Activated CD4-positive, alpha-beta T cell treated with anti-CD3 and anti-CD28 coated beads for 36 hours (primary cell): ENCODE measurements around the gene EFCC1. TPM values are rescaled to one million over a fixed set of nuclear protein-coding genes. Genes with fewer than 3 reads are reported as not detected.

ENCODE experiments used
- ATAC-seq: fragments of 200-7000 bp; cut with Tn5 transposase; one replicate; pipeline ENCODE4 v1.10.0; 2021; ENCODE audit warnings: mild to moderate bottlenecking, moderate library complexity
- CTCF ChIA-PET: fragments of 350-600 bp; sonication (Branson Sonifier 250); formaldehyde crosslinking; loops from one replicate; lab custom pipeline; 2021; ENCODE audit warnings: antibody characterized with exemption; lab: Charles Lee
- POLR2A ChIA-PET: fragments of 350-600 bp; sonication (Branson Sonifier 250); formaldehyde crosslinking; loops from one replicate; lab custom pipeline; 2021; ENCODE audit warnings: antibody characterized with exemption, inconsistent platforms; lab: Charles Lee
- DNase-seq: peaks from one replicate; pipeline ENCODE4 v3.0.0-alpha.2; 2020
- H3K27ac Mint-ChIP-seq: one replicate; pipeline ENCODE4 v1.8.0; 2021; ENCODE audit warnings: mixed read lengths
- H3K27me3 Mint-ChIP-seq: one replicate; pipeline ENCODE4 v1.8.0; 2021; ENCODE audit warnings: mixed read lengths
- H3K36me3 Mint-ChIP-seq: one replicate; pipeline ENCODE4 v1.8.0; 2021; ENCODE audit warnings: low read depth, mixed read lengths
- H3K4me1 Mint-ChIP-seq: one replicate; pipeline ENCODE4 v1.8.0; 2021; ENCODE audit warnings: mixed read lengths
- H3K4me3 Mint-ChIP-seq: one replicate; pipeline ENCODE4 v1.8.0; 2021; ENCODE audit warnings: mild to moderate bottlenecking, moderate library complexity, mixed read lengths
- H3K9me3 Mint-ChIP-seq: one replicate; pipeline ENCODE4 v1.8.0; 2021; ENCODE audit warnings: low read depth, mixed read lengths
- intact Hi-C, 2 experiments: fragments of 100-400 bp; cut with DNase I in 1 of 2; cut with micrococcal nuclease in 1 of 2; formaldehyde crosslinking; loops; one replicate each; pipeline versions ENCODE4 v1.14.2 to v1.15.1; 2022 to 2024; cut with DNase I, micrococcal nuclease
- total RNA-seq, 2 experiments: library from RNA; stranded (reverse); gene quantifications; one replicate each; pipeline ENCODE4 v1.2.3, GENCODE V29; 2021

EFCC1 gene
- total RNA-seq, 2 experiments from 2014 or later: 0.19 to 0.39 TPM

GRCh38 chr3:129002573-129003569 is 1.8 kb downstream of the EFCC1 start:
- intact Hi-C loops: no loop called here
- Mint-ChIP-seq H3K27ac (no peak overlapping the region), H3K27me3 (peaks cover 27% of the 10 kb centered on the region), H3K4me3 (peak overlapping the region; percentile 74), H3K9me3 (no peaks in the 10 kb centered on the region), H3K36me3 (no peaks in the 10 kb centered on the region), H3K4me1 (peaks cover 38% of the 10 kb centered on the region)
- ChIA-PET POLR2A (interaction anchor here (1.2 kb wide), 1 partner anchor 13 kb away, joined by 4 read pairs; no protein-coding TSS in a partner anchor), CTCF (interaction anchor here (0.6 to 2.2 kb wide), 10 partner anchors 10 to 222 kb away, joined by 3 to 12 read pairs (median 4); no protein-coding TSS in a partner anchor)
- DNase-seq (no peak), ATAC-seq (no peak)

GRCh38 chr3:129003578-129004112 is 2.5 kb downstream of the EFCC1 start:
- ChIA-PET POLR2A (interaction anchor here (1.2 to 1.7 kb wide), 2 partner anchors 9 to 12 kb away, joined by 4 read pairs; partner anchors contain the start of gene CFAP92), CTCF (interaction anchor here (0.6 to 2.2 kb wide), 10 partner anchors 10 to 221 kb away, joined by 3 to 12 read pairs (median 4); no protein-coding TSS in a partner anchor)
- peaks cover 36% of the 10 kb centered on the region for H3K4me1 Mint-ChIP-seq
- H3K4me3 Mint-ChIP-seq: peak overlapping the region; percentile 52
- no peak overlapping the region for H3K27ac Mint-ChIP-seq
- H3K36me3 Mint-ChIP-seq: no peaks in the 10 kb centered on the region
- H3K27me3 Mint-ChIP-seq: peaks cover 27% of the 10 kb centered on the region
- intact Hi-C loops: no loop called here
- ATAC-seq: peak; percentile 74
- DNase-seq: peak; percentile 77
- H3K9me3 Mint-ChIP-seq: no peaks in the 10 kb centered on the region

GRCh38 chr3:129004639-129005295 is 3.7 kb downstream of the EFCC1 start:
- DNase-seq: no peak
- H3K27ac Mint-ChIP-seq: peak overlapping the region; percentile 1
- peak; percentile 20 for ATAC-seq
- intact Hi-C loops: no loop called here
- no peaks in the 10 kb centered on the region for H3K36me3 Mint-ChIP-seq
- H3K4me1 Mint-ChIP-seq: peaks cover 29% of the 10 kb centered on the region
- H3K27me3 Mint-ChIP-seq: peaks cover 25% of the 10 kb centered on the region
- no peak overlapping the region for H3K4me3 Mint-ChIP-seq
- H3K9me3 Mint-ChIP-seq: no peaks in the 10 kb centered on the region
- ChIA-PET POLR2A (interaction anchor here (1.7 kb wide), 1 partner anchor 11 kb away, joined by 4 read pairs; the partner anchor contains the start of gene CFAP92), CTCF (interaction anchor here (0.7 to 2.4 kb wide), 10 partner anchors 9 to 242 kb away, joined by 3 to 12 read pairs (median 4); no protein-coding TSS in a partner anchor)

GRCh38 chr3:129005526-129006303 is 4.6 kb downstream of the EFCC1 start:
- Mint-ChIP-seq H3K36me3 (no peaks in the 10 kb centered on the region), H3K27ac (no peak overlapping the region), H3K9me3 (no peaks in the 10 kb centered on the region), H3K4me3 (no peak overlapping the region), H3K4me1 (peaks cover 27% of the 10 kb centered on the region), H3K27me3 (peaks cover 19% of the 10 kb centered on the region)
- ChIA-PET POLR2A (interaction anchor here (1.7 kb wide), 1 partner anchor 11 kb away, joined by 4 read pairs; the partner anchor contains the start of gene CFAP92), CTCF (interaction anchor here (0.6 to 2.4 kb wide), 4 partner anchors 10 to 241 kb away, joined by 3 to 9 read pairs (median 4); no protein-coding TSS in a partner anchor)
- no peak for DNase-seq
- intact Hi-C loops: no loop called here
- no peak for ATAC-seq

- H3K27me3 Mint-ChIP-seq: peaks cover 18% of the 10 kb centered on the region
- no peak overlapping the region for H3K27ac Mint-ChIP-seq
- no peak overlapping the region for H3K4me3 Mint-ChIP-seq
- ChIA-PET CTCF (interaction anchor here (0.8 to 3.8 kb wide), 6 partner anchors 8 to 238 kb away, joined by 3 to 17 read pairs (median 8); no protein-coding TSS in a partner anchor), POLR2A (no interaction called here)
- intact Hi-C loops: no loop called here
- no peak for DNase-seq
- peaks cover 27% of the 10 kb centered on the region for H3K4me1 Mint-ChIP-seq
- no peak for ATAC-seq
- no peaks in the 10 kb centered on the region for H3K36me3 Mint-ChIP-seq
- H3K9me3 Mint-ChIP-seq: no peaks in the 10 kb centered on the region
These were observed 5.8 kb downstream of the EFCC1 start for GRCh38 chr3:129006864-129007263.

GRCh38 chr3:129007792-129008191 is 6.7 kb downstream of the EFCC1 start:
- DNase-seq (no peak), ATAC-seq (no peak)
- Mint-ChIP-seq H3K36me3 (no peaks in the 10 kb centered on the region), H3K4me1 (peaks cover 20% of the 10 kb centered on the region), H3K9me3 (no peaks in the 10 kb centered on the region), H3K4me3 (no peak overlapping the region), H3K27ac (no peak overlapping the region), H3K27me3 (peaks cover 10% of the 10 kb centered on the region)
- CTCF ChIA-PET: interaction anchor here (1.0 to 3.8 kb wide), 6 partner anchors 9 to 237 kb away, joined by 3 to 17 read pairs (median 6); no protein-coding TSS in a partner anchor
- POLR2A ChIA-PET: interaction anchor here (1.1 kb wide), 1 partner anchor 20 kb away, joined by 3 read pairs; no protein-coding TSS in a partner anchor
- intact Hi-C loops: no loop called here

GRCh38 chr3:129009266-129009665 is 8.2 kb downstream of the EFCC1 start:
- peaks cover 13% of the 10 kb centered on the region for H3K4me1 Mint-ChIP-seq
- ChIA-PET POLR2A (no interaction called here), CTCF (interaction anchor here (0.6 to 3.8 kb wide), 4 partner anchors 37 to 702 kb away, joined by 3 to 17 read pairs (median 3); no protein-coding TSS in a partner anchor)
- no peak overlapping the region for H3K4me3 Mint-ChIP-seq
- H3K27ac Mint-ChIP-seq: no peak overlapping the region
- DNase-seq (no peak), ATAC-seq (no peak)
- no peaks in the 10 kb centered on the region for H3K36me3 Mint-ChIP-seq
- no peaks in the 10 kb centered on the region for H3K9me3 Mint-ChIP-seq
- intact Hi-C loops: no loop called here
- no peaks in the 10 kb centered on the region for H3K27me3 Mint-ChIP-seq

GRCh38 chr3:129010310-129010956 is 9.3 kb downstream of the EFCC1 start:
- no peaks in the 10 kb centered on the region for H3K9me3 Mint-ChIP-seq
- ChIA-PET POLR2A (no interaction called here), CTCF (interaction anchor here (0.7 to 0.8 kb wide), 2 partner anchors 16 to 31 kb away, joined by 3 to 4 read pairs; no protein-coding TSS in a partner anchor)
- intact Hi-C loops: no loop called here
- no peak overlapping the region for H3K4me3 Mint-ChIP-seq
- H3K27me3 Mint-ChIP-seq: no peaks in the 10 kb centered on the region
- ATAC-seq (no peak), DNase-seq (no peak)
- no peaks in the 10 kb centered on the region for H3K36me3 Mint-ChIP-seq
- H3K27ac Mint-ChIP-seq: no peak overlapping the region
- peaks cover 15% of the 10 kb centered on the region for H3K4me1 Mint-ChIP-seq

- ChIA-PET CTCF (interaction anchor here (0.7 to 6.2 kb wide), 6 partner anchors 9 to 331 kb away, joined by 3 to 62 read pairs (median 6); no protein-coding TSS in a partner anchor), POLR2A (no interaction called here)
- intact Hi-C loops: no loop called here
- Mint-ChIP-seq H3K27ac (peak overlapping the region; percentile 40), H3K4me1 (peaks cover 34% of the 10 kb centered on the region), H3K27me3 (no peaks in the 10 kb centered on the region), H3K4me3 (no peak overlapping the region), H3K9me3 (no peaks in the 10 kb centered on the region), H3K36me3 (no peaks in the 10 kb centered on the region)
- DNase-seq (peak; percentile 31), ATAC-seq (no peak)
These were observed 12.4 kb downstream of the EFCC1 start for GRCh38 chr3:129013491-129013891.
